HUDEP-2 (cell line): ENCODE measurements around the gene FOXO6.
A peak's percentile ranks its signal among the peaks of the same experiment; 100 is the strongest.

Experiments
- DNase-seq, 76 experiments: peaks; one replicate each; lab custom pipeline; 2025; ENCODE audit not compliant: unreplicated experiment in 76 of 76; lab: John Stamatoyannopoulos, UW

FOXO6 gene

GRCh38 chr1:41349361-41350054 is 11.7 kb upstream of the FOXO6 start:
- DNase-seq: no peak

GRCh38 chr1:41350055-41350378 is 11.2 kb upstream of the FOXO6 start:
- DNase-seq: no peak

- DNase-seq: no peak
These were observed 9.7 kb upstream of the FOXO6 start for GRCh38 chr1:41351262-41352151.

- DNase-seq: peak in 9 of 76 experiments; percentile 17 to 69 (median 48)
These were observed 7.5 kb upstream of the FOXO6 start for GRCh38 chr1:41353744-41354143.

- DNase-seq: no peak
These were observed 6.3 kb upstream of the FOXO6 start for GRCh38 chr1:41354956-41355355.

GRCh38 chr1:41355356-41355755 is 5.9 kb upstream of the FOXO6 start:
- no peak for DNase-seq

GRCh38 chr1:41355761-41356160 is 5.5 kb upstream of the FOXO6 start:
- DNase-seq: no peak

GRCh38 chr1:41356752-41357151 is 4.5 kb upstream of the FOXO6 start:
- DNase-seq: no peak

GRCh38 chr1:41357451-41358101 is 3.7 kb upstream of the FOXO6 start:
- DNase-seq: peak in 58 of 76 experiments; percentile 2 to 74 (median 30)

GRCh38 chr1:41358131-41359021 is 2.9 kb upstream of the FOXO6 start:
- DNase-seq: no peak

GRCh38 chr1:41359211-41360073 is 1.8 kb upstream of the FOXO6 start:
- peak in 1 of 76 experiments; percentile 17 for DNase-seq

- peak in 38 of 76 experiments; percentile 4 to 69 (median 22) for DNase-seq
These were observed 1.0 kb upstream of the FOXO6 start for GRCh38 chr1:41360074-41360785.

- DNase-seq: peak in 1 of 76 experiments; percentile 32
These were observed 492 bp downstream of the FOXO6 start for GRCh38 chr1:41361495-41362356.

- DNase-seq: no peak
These were observed 1.1 kb downstream of the FOXO6 start for GRCh38 chr1:41362357-41362721.

- DNase-seq: no peak
These were observed 1.7 kb downstream of the FOXO6 start for GRCh38 chr1:41362749-41363590.

- no peak for DNase-seq
These were observed 2.5 kb downstream of the FOXO6 start for GRCh38 chr1:41363591-41364320.
